Mesothelial cell of epicardium (in vitro differentiated cells): ENCODE results near the gene FYCO1. TPM values are rescaled to one million over a fixed set of nuclear protein-coding genes. Genes with fewer than 3 reads are reported as not detected.

Source experiments
- DNase-seq, 2 experiments: peaks; one replicate each; pipeline ENCODE4 v3.0.0; 2021; ENCODE audit warnings: low spot score in 2 of 2; ENCODE audit not compliant: unreplicated experiment in 2 of 2
- H3K27ac Mint-ChIP-seq: 2 replicates; pipeline ENCODE4 v1.8.0; 2021; ENCODE audit warnings: mixed read lengths
- H3K27me3 Mint-ChIP-seq: 2 replicates; pipeline ENCODE4 v1.8.0; 2021; ENCODE audit warnings: low read depth, mixed read lengths
- H3K36me3 Mint-ChIP-seq: 2 replicates; pipeline ENCODE4 v1.8.0; 2021; ENCODE audit warnings: mixed read lengths
- H3K4me1 Mint-ChIP-seq: 2 replicates; pipeline ENCODE4 v1.8.0; 2021; ENCODE audit warnings: mixed read lengths
- H3K4me3 Mint-ChIP-seq: 2 replicates; pipeline ENCODE4 v1.8.0; 2021; ENCODE audit warnings: mild to moderate bottlenecking, moderate library complexity, mixed read lengths
- H3K9me3 Mint-ChIP-seq: 2 replicates; pipeline ENCODE4 v1.8.0; 2021; ENCODE audit warnings: mixed read lengths
- CTCF ChIP-seq: fragments of 200-600 bp; sonication (generic); IDR thresholded peaks from one replicate; pipeline ENCODE4 v1.5.0; 2021; ENCODE audit warnings: antibody characterized with exemption; ENCODE audit not compliant: unreplicated experiment
- total RNA-seq: library from RNA; stranded (reverse); gene quantifications from 3 replicates; pipeline ENCODE4 v1.2.1, GENCODE V29; 2021

The FYCO1 gene
- total RNA-seq, 1 donor from 2014 or later = 23.1 TPM

GRCh38 chr3:46024131-46024530 is 28.5 kb upstream of the FYCO1 start:
- H3K9me3 Mint-ChIP-seq = peaks cover 36% of the 10 kb centered on the region
- no peak overlapping the region for H3K4me3 Mint-ChIP-seq
- no peak for DNase-seq
- no peak for TF ChIP-seq CTCF
- no peaks in the 10 kb centered on the region for H3K4me1 Mint-ChIP-seq
- no peak overlapping the region for H3K27ac Mint-ChIP-seq
- no peaks in the 10 kb centered on the region for H3K36me3 Mint-ChIP-seq
- peaks cover 2% of the 10 kb centered on the region for H3K27me3 Mint-ChIP-seq

- no peaks in the 10 kb centered on the region for H3K4me1 Mint-ChIP-seq
- H3K9me3 Mint-ChIP-seq = peaks cover 31% of the 10 kb centered on the region
- no peak overlapping the region for H3K27ac Mint-ChIP-seq
- TF ChIP-seq CTCF = no peak
- DNase-seq = no peak
- H3K27me3 Mint-ChIP-seq = peaks cover 2% of the 10 kb centered on the region
- H3K4me3 Mint-ChIP-seq = no peak overlapping the region
- H3K36me3 Mint-ChIP-seq = no peaks in the 10 kb centered on the region
These were observed 27.5 kb upstream of the FYCO1 start for GRCh38 chr3:46022909-46023785.

- TF ChIP-seq CTCF = no peak
- no peak for DNase-seq
- Mint-ChIP-seq H3K4me1 (no peaks in the 10 kb centered on the region), H3K36me3 (no peaks in the 10 kb centered on the region), H3K9me3 (peaks cover 21% of the 10 kb centered on the region), H3K27ac (no peak overlapping the region), H3K4me3 (no peak overlapping the region), H3K27me3 (peaks cover 2% of the 10 kb centered on the region)
These were observed 25.9 kb upstream of the FYCO1 start for GRCh38 chr3:46021516-46021915.

GRCh38 chr3:46020766-46021510 is 25.3 kb upstream of the FYCO1 start:
- no peaks in the 10 kb centered on the region for H3K36me3 Mint-ChIP-seq
- no peak overlapping the region for H3K4me3 Mint-ChIP-seq
- no peak overlapping the region for H3K27ac Mint-ChIP-seq
- no peak for TF ChIP-seq CTCF
- H3K4me1 Mint-ChIP-seq = no peaks in the 10 kb centered on the region
- H3K27me3 Mint-ChIP-seq = peaks cover 2% of the 10 kb centered on the region
- H3K9me3 Mint-ChIP-seq = peaks cover 21% of the 10 kb centered on the region
- DNase-seq = no peak

- peaks cover 2% of the 10 kb centered on the region for H3K27me3 Mint-ChIP-seq
- TF ChIP-seq CTCF = no peak
- no peaks in the 10 kb centered on the region for H3K36me3 Mint-ChIP-seq
- no peak for DNase-seq
- H3K27ac Mint-ChIP-seq = no peak overlapping the region
- no peak overlapping the region for H3K4me3 Mint-ChIP-seq
- peaks cover 21% of the 10 kb centered on the region for H3K9me3 Mint-ChIP-seq
- H3K4me1 Mint-ChIP-seq = no peaks in the 10 kb centered on the region
These were observed 24.1 kb upstream of the FYCO1 start for GRCh38 chr3:46019707-46020106.
